ENCODE results near the gene IL18BP.

The IL18BP gene

DNA sequence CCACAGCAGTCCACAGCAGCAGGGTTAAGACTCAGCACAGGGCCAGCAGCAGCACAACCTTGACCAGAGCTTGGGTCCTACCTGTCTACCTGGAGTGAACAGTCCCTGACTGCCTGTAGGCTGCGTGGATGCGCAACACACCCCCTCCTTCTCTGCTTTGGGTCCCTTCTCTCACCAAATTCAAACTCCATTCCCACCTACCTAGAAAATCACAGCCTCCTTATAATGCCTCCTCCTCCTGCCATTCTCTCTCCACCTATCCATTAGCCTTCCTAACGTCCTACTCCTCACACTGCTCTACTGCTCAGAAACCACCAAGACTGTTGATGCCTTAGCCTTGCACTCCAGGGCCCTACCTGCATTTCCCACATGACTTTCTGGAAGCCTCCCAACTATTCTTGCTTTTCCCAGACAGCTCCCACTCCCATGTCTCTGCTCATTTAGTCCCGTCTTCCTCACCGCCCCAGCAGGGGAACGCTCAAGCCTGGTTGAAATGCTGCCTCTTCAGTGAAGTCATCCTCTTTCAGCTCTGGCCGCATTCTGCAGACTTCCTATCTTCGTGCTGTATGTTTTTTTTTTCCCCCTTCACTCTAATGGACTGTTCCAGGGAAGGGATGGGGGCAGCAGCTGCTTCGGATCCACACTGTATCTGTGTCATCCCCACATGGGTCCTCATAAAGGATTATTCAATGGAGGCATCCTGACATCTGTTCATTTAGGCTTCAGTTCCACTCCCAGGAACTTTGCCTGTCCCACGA lies 3.3 kb downstream of the IL18BP start:
- H3K27me3 ChIP-seq (replicated peaks), result no peaks in the 10 kb centered on the region
- peak; percentile 13 for DNase-seq
- TF ChIP-seq, protein P1, sequence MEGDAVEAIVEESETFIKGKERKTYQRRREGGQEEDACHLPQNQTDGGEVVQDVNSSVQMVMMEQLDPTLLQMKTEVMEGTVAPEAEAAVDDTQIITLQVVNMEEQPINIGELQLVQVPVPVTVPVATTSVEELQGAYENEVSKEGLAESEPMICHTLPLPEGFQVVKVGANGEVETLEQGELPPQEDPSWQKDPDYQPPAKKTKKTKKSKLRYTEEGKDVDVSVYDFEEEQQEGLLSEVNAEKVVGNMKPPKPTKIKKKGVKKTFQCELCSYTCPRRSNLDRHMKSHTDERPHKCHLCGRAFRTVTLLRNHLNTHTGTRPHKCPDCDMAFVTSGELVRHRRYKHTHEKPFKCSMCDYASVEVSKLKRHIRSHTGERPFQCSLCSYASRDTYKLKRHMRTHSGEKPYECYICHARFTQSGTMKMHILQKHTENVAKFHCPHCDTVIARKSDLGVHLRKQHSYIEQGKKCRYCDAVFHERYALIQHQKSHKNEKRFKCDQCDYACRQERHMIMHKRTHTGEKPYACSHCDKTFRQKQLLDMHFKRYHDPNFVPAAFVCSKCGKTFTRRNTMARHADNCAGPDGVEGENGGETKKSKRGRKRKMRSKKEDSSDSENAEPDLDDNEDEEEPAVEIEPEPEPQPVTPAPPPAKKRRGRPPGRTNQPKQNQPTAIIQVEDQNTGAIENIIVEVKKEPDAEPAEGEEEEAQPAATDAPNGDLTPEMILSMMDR (IDR thresholded peaks at IDR 0.05; ENCODE audit: low read depth, low read length, missing control alignments), result no peak
- no peak overlapping the region for H3K4me3 ChIP-seq (ENCODE audit: low read depth, low read length)
- H3K27ac ChIP-seq, result no peak overlapping the region
- peaks cover 65% of the 10 kb centered on the region for H3K36me3 ChIP-seq (replicated peaks)
- in situ Hi-C loops (cut with HindIII; ENCODE audit: low pct_ligation_motif_present, low sequenced_read_pairs), result no loop called here

DNA sequence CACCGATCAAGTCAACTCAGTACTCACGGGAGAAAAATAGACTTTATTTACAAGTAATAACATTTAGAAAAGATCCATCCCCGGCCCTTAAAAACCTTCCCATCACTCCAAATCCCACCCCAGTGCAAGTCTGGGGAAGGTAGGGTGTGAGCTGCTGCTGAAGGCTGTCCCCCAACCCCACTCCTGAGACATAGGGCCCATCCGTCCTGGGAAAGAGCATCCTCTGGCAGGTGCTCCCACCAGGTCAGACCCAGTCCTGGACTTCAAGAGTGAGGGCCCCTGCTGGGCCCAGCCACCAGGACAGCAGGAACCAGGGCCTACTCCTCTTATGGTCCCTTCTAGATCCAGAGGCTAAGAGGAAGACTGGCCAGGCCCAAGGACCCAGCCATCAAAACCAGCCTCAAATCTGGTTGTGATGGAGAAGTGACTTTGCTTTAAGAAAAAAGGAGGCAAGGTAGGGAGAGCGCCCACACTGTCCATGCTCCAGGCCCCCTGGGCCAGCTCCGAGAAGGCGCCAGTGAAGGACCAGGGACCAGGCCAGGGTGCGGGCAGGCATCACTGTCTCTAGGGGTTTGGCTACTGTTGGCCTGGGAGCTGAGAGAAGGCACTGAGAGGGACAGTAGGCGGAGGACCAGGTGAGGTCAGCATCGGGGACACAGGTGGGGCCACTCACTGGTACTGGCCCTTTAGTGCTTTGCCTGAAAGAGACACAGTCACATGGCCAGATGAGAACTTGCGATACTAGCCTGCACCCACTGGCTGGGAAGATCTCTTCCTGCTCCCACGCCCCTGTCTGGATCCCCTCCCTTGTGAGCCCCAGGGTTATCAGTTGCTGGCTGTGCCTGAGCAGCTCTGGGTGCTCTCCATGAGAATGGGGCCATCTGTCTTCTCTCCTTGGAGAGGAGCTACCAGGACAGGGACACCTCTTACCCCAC lies 4.4 kb downstream of the IL18BP start:
- no peak for DNase-seq
- in situ Hi-C loops (cut with HindIII; ENCODE audit: low pct_ligation_motif_present, low sequenced_read_pairs), result no loop called here

DNA sequence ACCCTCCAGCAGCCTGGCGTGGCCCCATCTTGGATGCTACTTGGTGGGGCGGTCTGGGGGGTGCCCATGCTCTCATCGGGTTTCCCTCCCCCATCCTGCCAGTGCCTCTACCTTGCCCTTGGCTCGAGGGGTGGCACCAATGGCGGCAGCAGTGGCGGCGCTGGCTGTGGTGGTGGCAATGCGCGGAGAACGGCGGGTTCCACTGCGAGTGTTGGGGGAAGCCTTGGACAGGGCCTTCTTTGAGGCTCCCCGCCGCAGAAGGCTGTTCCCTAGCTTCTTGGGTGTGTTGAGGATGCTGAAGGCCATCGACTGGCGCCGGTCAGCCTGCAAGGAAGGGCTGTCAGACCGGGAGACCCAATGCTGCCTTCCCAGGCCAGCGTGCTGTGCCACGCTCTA lies 5.1 kb downstream of the IL18BP start:
- in situ Hi-C loops (cut with HindIII; ENCODE audit: low pct_ligation_motif_present, low sequenced_read_pairs), result no loop called here
- Histone ChIP-seq H3K36me3 (replicated peaks) (peaks cover 81% of the 10 kb centered on the region), H3K4me3 (ENCODE audit: low read depth, low read length) (no peak overlapping the region), H3K27me3 (replicated peaks) (no peaks in the 10 kb centered on the region), H3K27ac (no peak overlapping the region)
- DNase-seq, result no peak
- TF ChIP-seq, protein P1 (IDR thresholded peaks at IDR 0.05; ENCODE audit: low read depth, low read length, missing control alignments), result no peak

More for the DNA sequence above, 4.4 kb downstream of the IL18BP start:
- no peak overlapping the region for H3K27ac ChIP-seq
- H3K4me3 ChIP-seq (ENCODE audit: low read depth, low read length), result no peak overlapping the region
- TF ChIP-seq, protein P1 (IDR thresholded peaks at IDR 0.05; ENCODE audit: low read depth, low read length, missing control alignments), result no peak
- no peaks in the 10 kb centered on the region for H3K27me3 ChIP-seq (replicated peaks)
- peaks cover 74% of the 10 kb centered on the region for H3K36me3 ChIP-seq (replicated peaks)

DNA sequence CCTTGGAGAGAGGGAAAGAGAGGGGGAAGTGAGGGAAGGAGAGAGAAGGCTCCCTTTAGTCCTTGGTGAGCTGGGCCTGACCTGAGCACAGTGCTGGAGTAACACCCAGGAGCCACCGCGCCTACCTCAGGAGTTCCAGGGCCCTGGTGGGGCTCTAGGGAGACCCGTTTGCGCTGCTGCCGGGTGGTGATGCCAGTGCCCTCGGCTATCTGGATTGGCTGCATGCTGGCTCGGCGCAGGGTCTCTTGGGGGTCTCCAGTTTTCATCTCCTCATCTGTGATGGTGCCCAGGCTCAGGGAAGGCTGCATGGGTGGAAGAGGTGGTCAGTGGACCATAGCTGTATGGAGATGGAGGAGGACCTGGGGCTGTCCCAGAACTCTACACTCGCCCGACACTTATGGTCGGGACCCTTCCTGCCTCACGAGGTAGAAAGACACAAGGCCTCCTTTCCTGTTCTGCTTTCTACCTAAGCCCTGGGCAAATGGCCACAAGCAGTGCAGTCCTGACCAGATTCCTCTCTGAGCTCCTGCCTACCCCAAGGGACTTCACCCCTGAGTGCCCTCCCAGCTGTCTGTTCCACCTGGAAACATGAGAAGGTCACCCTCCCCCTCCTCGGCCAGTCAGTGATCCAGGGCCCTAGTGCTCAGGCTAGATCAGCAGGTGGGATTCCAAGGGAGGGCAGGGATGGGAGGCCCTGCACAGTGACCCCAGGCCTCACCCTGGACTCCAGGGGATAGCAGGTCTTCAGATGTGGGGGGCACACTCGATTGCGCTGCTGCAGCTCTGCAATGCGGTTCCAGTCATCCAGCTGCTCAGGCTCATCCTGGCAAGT lies 6.0 kb downstream of the IL18BP start:
- Histone ChIP-seq H3K36me3 (replicated peaks) (peaks cover 87% of the 10 kb centered on the region), H3K4me3 (ENCODE audit: low read depth, low read length) (no peak overlapping the region), H3K27ac (no peak overlapping the region), H3K27me3 (replicated peaks) (no peaks in the 10 kb centered on the region)
- in situ Hi-C loops (cut with HindIII; ENCODE audit: low pct_ligation_motif_present, low sequenced_read_pairs), result no loop called here
- TF ChIP-seq, protein P1 (IDR thresholded peaks at IDR 0.05; ENCODE audit: low read depth, low read length, missing control alignments), result no peak
- DNase-seq, result no peak

DNA sequence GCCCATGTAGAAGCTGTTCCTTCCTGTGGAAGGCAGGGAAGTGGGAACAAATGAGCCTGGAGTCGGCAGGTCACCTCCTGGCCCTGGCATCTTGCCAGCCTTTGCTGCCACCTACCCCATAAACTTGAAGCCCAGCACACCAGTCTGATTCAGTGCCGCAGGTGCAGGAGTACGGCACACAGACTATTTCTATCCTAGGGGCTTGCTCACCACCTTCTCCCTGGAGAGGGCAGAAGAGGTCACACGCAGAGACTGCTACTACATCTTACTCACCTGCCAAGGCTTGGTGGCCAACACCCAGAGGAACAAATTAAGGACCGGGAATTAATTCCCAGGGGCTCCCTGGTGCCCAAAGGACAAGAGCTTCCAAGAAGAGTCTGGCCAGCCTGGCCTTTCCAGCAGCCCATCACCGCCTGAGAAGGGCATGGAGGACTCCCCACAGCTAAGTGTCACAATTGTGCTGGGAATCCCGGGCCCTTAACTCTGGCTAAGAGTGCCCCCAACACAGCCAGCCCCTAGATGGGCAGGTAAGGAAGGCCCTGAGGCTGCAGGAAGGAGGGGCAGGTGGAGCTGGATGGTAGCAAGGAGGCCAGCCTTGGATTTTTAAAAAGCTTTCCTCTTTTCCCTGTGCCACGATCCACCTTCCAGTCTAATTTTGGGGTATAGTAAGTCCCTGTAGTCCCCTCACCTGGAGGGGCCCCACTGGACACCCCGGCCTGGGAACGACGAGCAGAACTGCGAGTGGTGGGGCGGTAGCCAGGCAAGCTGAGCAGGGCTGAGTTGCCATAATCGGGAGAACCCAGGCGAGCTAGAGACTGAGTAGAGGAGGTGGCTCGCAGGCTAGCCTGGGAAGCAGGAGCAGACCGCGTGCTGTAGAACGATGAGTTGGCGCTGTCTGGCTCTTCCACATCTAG lies 6.9 kb downstream of the IL18BP start:
- Histone ChIP-seq H3K27ac (no peak overlapping the region), H3K36me3 (replicated peaks) (peaks cover 89% of the 10 kb centered on the region), H3K4me3 (ENCODE audit: low read depth, low read length) (no peak overlapping the region), H3K27me3 (replicated peaks) (no peaks in the 10 kb centered on the region)
- TF ChIP-seq, protein P1 (IDR thresholded peaks at IDR 0.05; ENCODE audit: low read depth, low read length, missing control alignments), result no peak
- DNase-seq, result no peak
- in situ Hi-C loops (cut with HindIII; ENCODE audit: low pct_ligation_motif_present, low sequenced_read_pairs), result no loop called here

All from brain microvascular endothelial cell (primary cell).